Measurements from ENCODE around the gene PNPLA4.

Gene PNPLA4

GRCh38 chrX:7852166-7852565 is 75.0 kb downstream of the PNPLA4 start:
- no peak for DNase-seq

Measured in CD4-positive, alpha-beta T cell treated with Interleukin-10 for 1 hour (primary cell).